Measurements from ENCODE around the gene CLCN6.

DNA sequence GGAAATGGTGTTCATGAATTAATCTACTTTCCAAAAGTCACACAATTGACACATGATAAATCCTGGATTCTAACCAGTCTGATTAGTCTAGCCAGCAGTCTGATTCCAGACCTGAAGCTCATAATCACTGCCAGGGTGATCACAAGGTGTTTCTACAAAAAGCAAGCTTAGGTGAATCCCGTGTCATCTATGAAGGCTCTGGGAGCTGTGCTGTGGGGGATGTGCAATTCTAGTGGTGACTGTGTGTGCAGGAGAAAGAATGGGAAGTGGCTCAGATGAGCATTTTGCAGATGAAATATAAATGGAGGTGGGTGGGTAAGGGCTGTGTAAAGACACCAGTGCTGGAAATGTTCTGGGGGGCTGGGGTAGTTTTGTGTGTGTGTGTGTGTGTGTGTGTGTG, 54.6 kb downstream of the CLCN6 start:
- TF ChIP-seq, protein P1, sequence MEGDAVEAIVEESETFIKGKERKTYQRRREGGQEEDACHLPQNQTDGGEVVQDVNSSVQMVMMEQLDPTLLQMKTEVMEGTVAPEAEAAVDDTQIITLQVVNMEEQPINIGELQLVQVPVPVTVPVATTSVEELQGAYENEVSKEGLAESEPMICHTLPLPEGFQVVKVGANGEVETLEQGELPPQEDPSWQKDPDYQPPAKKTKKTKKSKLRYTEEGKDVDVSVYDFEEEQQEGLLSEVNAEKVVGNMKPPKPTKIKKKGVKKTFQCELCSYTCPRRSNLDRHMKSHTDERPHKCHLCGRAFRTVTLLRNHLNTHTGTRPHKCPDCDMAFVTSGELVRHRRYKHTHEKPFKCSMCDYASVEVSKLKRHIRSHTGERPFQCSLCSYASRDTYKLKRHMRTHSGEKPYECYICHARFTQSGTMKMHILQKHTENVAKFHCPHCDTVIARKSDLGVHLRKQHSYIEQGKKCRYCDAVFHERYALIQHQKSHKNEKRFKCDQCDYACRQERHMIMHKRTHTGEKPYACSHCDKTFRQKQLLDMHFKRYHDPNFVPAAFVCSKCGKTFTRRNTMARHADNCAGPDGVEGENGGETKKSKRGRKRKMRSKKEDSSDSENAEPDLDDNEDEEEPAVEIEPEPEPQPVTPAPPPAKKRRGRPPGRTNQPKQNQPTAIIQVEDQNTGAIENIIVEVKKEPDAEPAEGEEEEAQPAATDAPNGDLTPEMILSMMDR (conservative IDR thresholded peaks at IDR 0.05 in 1 of 2, IDR thresholded peaks at IDR 0.05 in 1 of 2; ENCODE audit: low read depth in 1 of 2, low read length in 2 of 2) = no peak
- no peak for TF ChIP-seq EZH2 (IDR thresholded peaks at IDR 0.05; ENCODE audit: low read length, missing control alignments)

Data from fibroblast of lung (primary cell).